AG09319 (cell line): ENCODE results near the gene CD4.

ENCODE experiments used
- DNase-seq: peaks from one replicate; pipeline ENCODE4 v3.0.0-alpha.2; 2010; ENCODE audit warnings: low read depth; ENCODE audit errors: extremely low read depth
- TF ChIP-seq, protein P1 (sequence below): IDR thresholded peaks from 2 replicates; pipeline ENCODE4 v1.5.1; 2011; ENCODE audit warnings: low read depth, mild to moderate bottlenecking, inconsistent platforms, low read length, moderate library complexity

The CD4 gene

DNA sequence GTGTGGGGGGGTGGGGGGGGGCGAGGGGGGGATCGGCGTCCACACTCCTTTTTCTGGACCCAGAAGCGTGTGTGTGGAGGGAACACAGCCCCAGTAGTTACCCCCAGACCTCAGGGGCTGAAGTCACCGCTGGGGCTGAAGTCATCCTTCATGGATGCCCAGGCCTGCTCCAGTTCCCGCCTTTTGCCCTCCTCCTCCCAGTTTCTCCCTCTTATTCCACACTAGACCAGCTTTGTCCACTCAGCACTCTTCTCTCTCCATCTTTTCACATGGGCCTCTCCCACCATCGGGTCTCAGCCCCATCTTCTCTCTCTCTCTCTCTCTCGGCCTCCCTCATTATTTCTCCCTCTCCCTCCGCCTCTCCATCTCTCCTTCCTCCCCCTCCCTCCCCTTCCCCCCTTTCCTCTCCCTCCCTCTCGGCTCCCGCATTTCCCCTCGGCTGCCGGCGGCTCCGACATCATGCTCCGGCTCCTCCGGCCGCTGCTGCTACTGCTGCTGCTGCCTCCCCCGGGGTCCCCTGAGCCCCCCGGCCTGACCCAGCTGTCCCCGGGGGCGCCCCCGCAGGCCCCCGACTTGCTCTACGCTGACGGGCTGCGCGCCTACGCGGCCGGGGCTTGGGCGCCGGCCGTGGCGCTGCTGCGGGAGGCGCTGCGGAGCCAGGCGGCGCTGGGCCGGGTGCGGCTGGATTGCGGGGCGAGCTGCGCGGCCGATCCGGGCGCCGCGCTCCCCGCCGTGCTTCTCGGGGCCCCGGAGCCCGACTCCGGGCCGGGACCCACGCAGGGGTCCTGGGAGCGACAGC lies 38.9 kb downstream of the CD4 start, which contains the start of gene P3H3:
Gene P3H3 (plus strand): TSS at position 426 of the 799 bp plus-strand sequence. CDS start 34 bp downstream, at position 460.
- DNase-seq = no peak
- TF ChIP-seq, protein P1, sequence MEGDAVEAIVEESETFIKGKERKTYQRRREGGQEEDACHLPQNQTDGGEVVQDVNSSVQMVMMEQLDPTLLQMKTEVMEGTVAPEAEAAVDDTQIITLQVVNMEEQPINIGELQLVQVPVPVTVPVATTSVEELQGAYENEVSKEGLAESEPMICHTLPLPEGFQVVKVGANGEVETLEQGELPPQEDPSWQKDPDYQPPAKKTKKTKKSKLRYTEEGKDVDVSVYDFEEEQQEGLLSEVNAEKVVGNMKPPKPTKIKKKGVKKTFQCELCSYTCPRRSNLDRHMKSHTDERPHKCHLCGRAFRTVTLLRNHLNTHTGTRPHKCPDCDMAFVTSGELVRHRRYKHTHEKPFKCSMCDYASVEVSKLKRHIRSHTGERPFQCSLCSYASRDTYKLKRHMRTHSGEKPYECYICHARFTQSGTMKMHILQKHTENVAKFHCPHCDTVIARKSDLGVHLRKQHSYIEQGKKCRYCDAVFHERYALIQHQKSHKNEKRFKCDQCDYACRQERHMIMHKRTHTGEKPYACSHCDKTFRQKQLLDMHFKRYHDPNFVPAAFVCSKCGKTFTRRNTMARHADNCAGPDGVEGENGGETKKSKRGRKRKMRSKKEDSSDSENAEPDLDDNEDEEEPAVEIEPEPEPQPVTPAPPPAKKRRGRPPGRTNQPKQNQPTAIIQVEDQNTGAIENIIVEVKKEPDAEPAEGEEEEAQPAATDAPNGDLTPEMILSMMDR = no peak; the same call in 1 of the 2 replicates

GRCh38 chr12:6828781-6829535 lies 39.6 kb downstream of the CD4 start:
- TF ChIP-seq, protein P1 = no peak
- no peak for DNase-seq

- TF ChIP-seq, protein P1 = no peak; the same call in 1 of the 2 replicates
- no peak for DNase-seq
These were observed 40.4 kb downstream of the CD4 start for GRCh38 chr12:6829536-6830220.

DNA sequence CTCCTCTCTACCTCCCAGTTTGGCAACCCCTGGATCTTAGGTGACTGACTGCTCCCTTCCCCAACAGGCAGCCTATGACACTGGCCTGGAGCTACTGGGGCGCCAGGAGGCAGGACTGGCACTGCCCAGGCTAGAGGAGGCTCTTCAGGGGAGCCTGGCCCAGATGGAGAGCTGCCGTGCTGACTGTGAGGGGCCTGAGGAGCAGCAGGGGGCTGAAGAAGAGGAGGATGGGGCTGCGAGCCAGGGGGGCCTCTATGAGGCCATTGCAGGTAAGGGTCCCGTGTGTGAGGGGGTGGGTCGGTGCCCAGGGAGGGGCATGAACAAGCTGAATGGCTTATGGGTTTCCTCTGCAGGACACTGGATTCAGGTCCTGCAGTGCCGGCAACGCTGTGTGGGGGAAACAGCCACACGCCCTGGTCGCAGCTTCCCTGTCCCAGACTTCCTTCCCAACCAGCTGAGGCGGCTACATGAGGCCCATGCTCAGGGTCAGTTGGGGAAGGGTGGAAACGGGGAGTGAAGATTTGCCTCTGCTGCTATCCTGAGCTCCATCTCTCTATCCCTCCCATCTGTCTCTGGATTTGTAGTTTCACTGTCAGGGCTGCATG lies 41.1 kb downstream of the CD4 start:
- TF ChIP-seq, protein P1 = no peak
- no peak for DNase-seq

DNA sequence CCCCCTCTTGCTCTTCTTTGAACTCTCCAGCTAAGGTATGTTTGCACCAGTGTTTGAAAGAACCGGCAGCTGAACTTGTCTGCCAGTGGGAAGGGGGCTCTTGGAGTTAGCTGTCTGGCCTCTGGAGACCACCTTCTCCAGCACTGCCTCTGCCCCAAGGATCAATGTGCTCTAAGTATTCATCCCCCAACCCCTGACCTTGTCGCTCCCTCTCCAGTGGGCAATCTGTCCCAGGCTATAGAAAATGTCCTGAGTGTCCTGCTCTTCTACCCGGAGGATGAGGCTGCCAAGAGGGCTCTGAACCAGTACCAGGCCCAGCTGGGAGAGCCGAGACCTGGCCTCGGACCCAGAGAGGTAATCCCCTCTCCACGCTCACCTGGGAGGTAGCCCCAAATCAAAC lies 41.7 kb downstream of the CD4 start:
- TF ChIP-seq, protein P1 = no peak
- no peak for DNase-seq

- TF ChIP-seq, protein P1 = no peak
- no peak for DNase-seq
These were observed 42.2 kb downstream of the CD4 start for GRCh38 chr12:6831450-6831995.
